Type B pancreatic cell (in vitro differentiated cells): Measurements from ENCODE around the gene ACRV1. TPM values are rescaled to one million over a fixed set of nuclear protein-coding genes. Genes with fewer than 3 reads are reported as not detected.

Source experiments
- DNase-seq: peaks from one replicate; pipeline ENCODE4 v3.0.0; 2021; ENCODE audit warnings: mixed read lengths; ENCODE audit not compliant: unreplicated experiment; ENCODE audit errors: extremely low spot score
- H3K27ac Mint-ChIP-seq: 2 replicates; pipeline ENCODE4 v1.8.0; 2021; ENCODE audit warnings: mild to moderate bottlenecking, mixed read lengths
- H3K27me3 Mint-ChIP-seq: 2 replicates; pipeline ENCODE4 v1.8.0; 2021; ENCODE audit warnings: mixed read lengths
- H3K36me3 Mint-ChIP-seq: 2 replicates; pipeline ENCODE4 v1.8.0; 2021; ENCODE audit warnings: mixed read lengths
- H3K4me1 Mint-ChIP-seq: one replicate; pipeline ENCODE4 v1.8.0; 2021; ENCODE audit warnings: mixed read lengths; ENCODE audit not compliant: unreplicated experiment
- H3K4me3 Mint-ChIP-seq: 2 replicates; pipeline ENCODE4 v1.8.0; 2021; ENCODE audit warnings: mild to moderate bottlenecking, mixed read lengths
- H3K9me3 Mint-ChIP-seq: 2 replicates; pipeline ENCODE4 v1.8.0; 2021; ENCODE audit warnings: mixed read lengths
- total RNA-seq: library from RNA; stranded (reverse); gene quantifications from 2 replicates; pipeline ENCODE4 v1.2.1, GENCODE V29; 2021; ENCODE audit warnings: low replicate concordance
- TF ChIP-seq, protein P1 (sequence below): fragments of 200-600 bp; sonication (generic); conservative IDR thresholded peaks from 2 replicates; pipeline ENCODE4 v1.5.0; 2021; ENCODE audit warnings: antibody characterized with exemption, mild to moderate bottlenecking

The ACRV1 gene
- total RNA-seq, 1 donor from 2014 or later = not detected

DNA sequence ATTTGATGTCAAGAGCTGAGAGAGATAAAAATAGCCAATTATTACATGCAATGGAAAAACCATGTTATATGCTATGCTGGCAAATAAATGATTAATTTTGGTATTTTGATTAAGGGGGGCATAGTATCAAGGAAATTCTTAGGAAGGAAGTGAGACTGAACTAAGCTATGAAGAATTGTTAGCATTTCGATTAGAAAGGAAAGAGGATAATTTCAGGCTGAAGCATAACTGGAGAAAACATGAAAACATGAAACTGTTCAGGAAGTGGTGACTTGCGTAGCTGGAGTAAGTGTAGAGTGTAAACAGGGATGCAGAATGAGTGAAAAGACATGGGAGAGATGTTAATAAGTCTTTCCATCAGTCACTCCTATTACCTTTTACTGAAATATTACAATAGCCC, 6.4 kb downstream of the ACRV1 start:
- H3K4me3 Mint-ChIP-seq = no peak overlapping the region

DNA sequence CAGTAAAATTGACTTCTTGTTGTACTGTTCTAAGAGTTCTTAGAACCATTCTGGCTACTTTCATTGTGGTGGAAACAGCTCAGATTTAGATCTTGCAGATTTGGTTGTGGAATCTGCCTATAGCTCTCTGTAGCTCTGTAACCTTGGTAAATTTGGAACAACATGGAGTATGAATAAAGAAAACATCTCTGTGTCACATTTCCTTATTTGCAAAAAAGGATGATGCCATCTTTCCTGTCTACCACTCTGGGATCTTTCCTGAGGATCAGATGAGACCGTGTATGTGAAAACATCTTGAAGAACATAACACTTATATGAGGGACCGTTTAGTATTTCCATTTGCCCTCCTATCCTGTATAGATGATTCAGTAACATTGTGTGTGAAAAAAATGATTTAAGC, 9.1 kb downstream of the ACRV1 start:
- H3K36me3 Mint-ChIP-seq = peaks cover 13% of the 10 kb centered on the region
- no peak for DNase-seq

More for the DNA sequence above, 6.4 kb downstream of the ACRV1 start:
- no peak for DNase-seq
- TF ChIP-seq, protein P1, sequence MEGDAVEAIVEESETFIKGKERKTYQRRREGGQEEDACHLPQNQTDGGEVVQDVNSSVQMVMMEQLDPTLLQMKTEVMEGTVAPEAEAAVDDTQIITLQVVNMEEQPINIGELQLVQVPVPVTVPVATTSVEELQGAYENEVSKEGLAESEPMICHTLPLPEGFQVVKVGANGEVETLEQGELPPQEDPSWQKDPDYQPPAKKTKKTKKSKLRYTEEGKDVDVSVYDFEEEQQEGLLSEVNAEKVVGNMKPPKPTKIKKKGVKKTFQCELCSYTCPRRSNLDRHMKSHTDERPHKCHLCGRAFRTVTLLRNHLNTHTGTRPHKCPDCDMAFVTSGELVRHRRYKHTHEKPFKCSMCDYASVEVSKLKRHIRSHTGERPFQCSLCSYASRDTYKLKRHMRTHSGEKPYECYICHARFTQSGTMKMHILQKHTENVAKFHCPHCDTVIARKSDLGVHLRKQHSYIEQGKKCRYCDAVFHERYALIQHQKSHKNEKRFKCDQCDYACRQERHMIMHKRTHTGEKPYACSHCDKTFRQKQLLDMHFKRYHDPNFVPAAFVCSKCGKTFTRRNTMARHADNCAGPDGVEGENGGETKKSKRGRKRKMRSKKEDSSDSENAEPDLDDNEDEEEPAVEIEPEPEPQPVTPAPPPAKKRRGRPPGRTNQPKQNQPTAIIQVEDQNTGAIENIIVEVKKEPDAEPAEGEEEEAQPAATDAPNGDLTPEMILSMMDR = no peak
- no peak overlapping the region for H3K27ac Mint-ChIP-seq
- H3K9me3 Mint-ChIP-seq = no peaks in the 10 kb centered on the region
- peaks cover 4% of the 10 kb centered on the region for H3K36me3 Mint-ChIP-seq
- no peaks in the 10 kb centered on the region for H3K27me3 Mint-ChIP-seq
- no peaks in the 10 kb centered on the region for H3K4me1 Mint-ChIP-seq

DNA sequence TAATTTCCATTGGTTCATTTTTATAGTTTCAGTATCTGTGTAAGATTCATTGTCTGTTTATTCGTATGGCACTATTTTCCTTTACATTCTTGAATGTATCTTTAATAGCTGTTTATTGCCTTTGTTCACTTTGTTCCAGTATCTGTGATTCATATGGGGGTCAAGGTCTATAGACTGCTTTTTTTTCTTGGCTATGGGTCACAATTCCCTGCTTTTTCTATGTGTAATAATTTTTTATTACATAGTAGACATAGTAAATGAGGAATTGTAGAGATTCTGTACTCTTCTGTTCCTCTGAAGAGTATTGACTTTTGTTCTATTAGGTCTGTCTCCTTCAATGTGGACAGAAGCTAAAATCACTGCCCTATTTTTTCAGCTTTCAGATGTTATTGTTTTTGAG, 10.5 kb downstream of the ACRV1 start:
- Mint-ChIP-seq H3K36me3 (peaks cover 24% of the 10 kb centered on the region), H3K4me1 (no peaks in the 10 kb centered on the region), H3K9me3 (peaks cover 18% of the 10 kb centered on the region), H3K27ac (no peak overlapping the region), H3K4me3 (no peak overlapping the region), H3K27me3 (no peaks in the 10 kb centered on the region)
- TF ChIP-seq, protein P1 = no peak
- DNase-seq = no peak

More for the DNA sequence above, 9.1 kb downstream of the ACRV1 start:
- no peaks in the 10 kb centered on the region for H3K27me3 Mint-ChIP-seq
- no peaks in the 10 kb centered on the region for H3K4me1 Mint-ChIP-seq
- peaks cover 8% of the 10 kb centered on the region for H3K9me3 Mint-ChIP-seq
- no peak overlapping the region for H3K4me3 Mint-ChIP-seq
- no peak overlapping the region for H3K27ac Mint-ChIP-seq
- TF ChIP-seq, protein P1 = no peak

DNA sequence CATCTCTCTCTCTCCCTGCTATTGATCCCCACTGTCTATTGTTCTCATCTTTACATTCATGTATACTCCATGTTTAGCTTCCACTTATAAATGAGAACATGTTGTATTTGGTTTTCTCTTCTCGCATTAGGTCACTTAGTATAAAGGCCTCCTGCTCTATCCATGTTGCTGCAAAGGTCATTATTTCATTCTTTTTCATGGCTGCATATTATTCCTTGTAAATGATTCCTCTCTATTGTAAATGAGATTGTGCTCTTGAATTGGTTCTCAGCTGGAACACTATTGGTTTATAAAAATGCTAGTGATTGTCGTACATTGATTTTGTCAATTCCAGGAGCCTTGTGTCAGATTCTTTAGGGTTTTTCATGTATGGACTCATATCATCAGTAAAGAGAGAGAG, 13.5 kb downstream of the ACRV1 start:
- Mint-ChIP-seq H3K27ac (no peak overlapping the region), H3K36me3 (peaks cover 45% of the 10 kb centered on the region), H3K27me3 (no peaks in the 10 kb centered on the region), H3K9me3 (peaks cover 25% of the 10 kb centered on the region), H3K4me1 (no peaks in the 10 kb centered on the region), H3K4me3 (no peak overlapping the region)
- DNase-seq = no peak
- TF ChIP-seq, protein P1 = no peak

DNA sequence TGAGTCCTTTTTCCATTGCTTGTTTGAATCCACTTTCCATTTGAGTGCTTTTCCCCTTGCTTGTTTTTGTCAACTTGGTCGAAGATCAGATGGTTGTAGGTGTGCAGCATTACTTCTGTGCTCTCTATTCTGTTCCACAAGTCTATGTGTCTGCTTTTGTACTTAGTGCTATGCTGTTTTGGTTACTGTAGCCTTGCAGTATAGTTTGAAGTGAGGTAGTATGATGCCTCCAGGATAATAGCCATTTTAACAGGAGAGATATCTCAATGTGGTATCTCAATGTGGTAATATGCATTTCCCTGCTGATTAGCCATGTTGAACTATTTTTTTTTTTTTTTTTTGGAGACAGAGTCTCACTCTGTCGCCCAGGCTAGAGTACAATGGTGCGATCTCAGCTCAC, 16.7 kb downstream of the ACRV1 start:
- Mint-ChIP-seq H3K27ac (no peak overlapping the region), H3K9me3 (peaks cover 25% of the 10 kb centered on the region), H3K4me1 (no peaks in the 10 kb centered on the region), H3K27me3 (no peaks in the 10 kb centered on the region), H3K36me3 (peaks cover 49% of the 10 kb centered on the region), H3K4me3 (no peak overlapping the region)
- TF ChIP-seq, protein P1 = no peak
- DNase-seq = no peak

DNA sequence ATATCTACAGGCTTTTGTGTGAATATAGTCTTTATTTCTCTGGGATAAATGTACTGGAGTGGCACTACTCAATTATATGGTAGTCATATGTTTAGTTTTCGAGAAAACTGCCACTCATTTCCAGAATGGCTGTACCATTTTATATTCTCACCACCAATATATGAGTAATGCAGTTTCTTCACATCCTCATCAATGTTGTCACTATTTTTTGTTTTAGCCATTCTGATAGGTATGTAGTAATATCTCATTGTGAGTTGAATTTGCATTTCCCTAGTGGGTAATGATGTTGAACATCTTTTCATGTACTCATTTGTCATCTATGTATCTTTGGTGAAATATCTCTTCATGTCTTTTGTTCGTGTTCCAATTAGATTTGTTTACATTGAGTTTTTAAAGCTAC, 18.0 kb downstream of the ACRV1 start:
- no peak for DNase-seq
- TF ChIP-seq, protein P1 = no peak
- H3K4me1 Mint-ChIP-seq = no peaks in the 10 kb centered on the region
- H3K9me3 Mint-ChIP-seq = peaks cover 25% of the 10 kb centered on the region
- H3K27ac Mint-ChIP-seq = no peak overlapping the region
- H3K4me3 Mint-ChIP-seq = no peak overlapping the region
- H3K27me3 Mint-ChIP-seq = no peaks in the 10 kb centered on the region
- H3K36me3 Mint-ChIP-seq = peaks cover 47% of the 10 kb centered on the region
